GM15510 (cell line): ENCODE data around the gene DSCAM.

Experiments used
- POLR2A ChIP-seq: IDR thresholded peaks from 3 replicates; pipeline ENCODE4 v1.6.1; 2011; ENCODE audit warnings: borderline replicate concordance; ENCODE audit not compliant: insufficient read length; ENCODE audit errors: extremely low read depth

DSCAM gene

GRCh38 chr21:40640266-40640789 lies 206.6 kb downstream of the DSCAM start:
- TF ChIP-seq POLR2A: no peak

DNA sequence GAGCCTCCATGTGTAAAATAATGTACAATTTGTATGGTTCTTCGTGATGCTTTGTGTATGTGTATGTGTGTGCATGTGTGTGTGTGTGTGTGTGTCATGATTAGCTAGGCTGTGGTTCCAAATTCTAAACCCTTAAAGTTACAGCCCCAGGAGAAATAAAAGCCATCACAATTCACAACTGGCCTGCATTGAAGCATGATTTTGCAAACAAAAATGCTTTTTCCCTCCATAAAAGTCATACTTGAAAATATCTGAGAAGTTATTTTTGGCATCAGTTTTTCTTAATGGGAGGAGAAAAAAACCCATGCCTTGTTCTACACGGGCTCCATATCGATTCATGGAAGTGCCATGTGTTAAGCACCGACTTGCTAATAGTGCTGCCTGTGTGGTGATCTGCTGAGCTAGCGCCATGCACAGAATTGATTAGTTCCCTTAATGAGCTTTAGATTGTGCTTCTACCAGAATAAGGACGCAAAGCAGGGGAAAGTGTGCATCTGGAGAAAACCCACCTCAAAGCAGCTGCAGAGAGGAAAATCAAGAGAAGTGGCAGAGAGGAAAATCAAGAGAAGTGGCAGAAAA lies 207.3 kb downstream of the DSCAM start:
- TF ChIP-seq POLR2A: no peak

DNA sequence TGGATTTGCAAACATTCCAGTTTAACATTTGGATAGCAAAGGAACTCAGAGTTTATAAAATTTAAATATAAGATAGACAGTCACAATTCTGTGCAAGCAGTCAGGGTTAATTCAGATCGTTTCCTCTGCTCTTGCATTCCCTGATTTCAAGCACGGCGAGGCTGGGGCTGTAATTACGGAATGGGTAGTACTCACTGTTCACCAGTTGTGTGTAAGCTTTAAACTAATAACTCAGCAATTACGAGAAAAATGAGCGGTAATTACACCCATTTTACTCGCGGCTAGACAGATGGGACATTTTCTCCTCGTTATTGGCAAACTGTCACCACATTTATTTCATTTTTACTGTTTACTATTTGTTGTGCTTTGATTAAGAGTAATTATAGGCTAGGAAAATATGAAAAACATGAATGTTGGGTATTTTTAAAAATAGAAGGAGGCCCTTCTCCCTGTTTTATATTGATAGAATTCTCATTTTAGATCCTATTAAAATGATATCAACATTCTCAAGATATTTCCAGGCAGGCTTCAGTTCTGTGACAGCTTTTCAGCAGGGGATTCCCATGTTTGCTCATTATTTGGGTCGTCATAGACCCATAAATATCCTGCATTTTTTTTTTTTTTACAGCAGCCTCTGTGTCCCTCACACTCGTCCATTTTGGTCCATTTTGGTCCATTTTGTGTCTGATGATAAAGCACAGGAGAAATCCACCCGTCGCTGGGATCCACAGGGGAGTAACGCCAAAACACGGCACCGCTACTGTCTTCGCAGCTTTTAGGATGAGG lies 208.3 kb downstream of the DSCAM start:
- no peak for TF ChIP-seq POLR2A

- TF ChIP-seq POLR2A: no peak
These were observed 210.9 kb downstream of the DSCAM start for GRCh38 chr21:40636026-40636425.

DNA sequence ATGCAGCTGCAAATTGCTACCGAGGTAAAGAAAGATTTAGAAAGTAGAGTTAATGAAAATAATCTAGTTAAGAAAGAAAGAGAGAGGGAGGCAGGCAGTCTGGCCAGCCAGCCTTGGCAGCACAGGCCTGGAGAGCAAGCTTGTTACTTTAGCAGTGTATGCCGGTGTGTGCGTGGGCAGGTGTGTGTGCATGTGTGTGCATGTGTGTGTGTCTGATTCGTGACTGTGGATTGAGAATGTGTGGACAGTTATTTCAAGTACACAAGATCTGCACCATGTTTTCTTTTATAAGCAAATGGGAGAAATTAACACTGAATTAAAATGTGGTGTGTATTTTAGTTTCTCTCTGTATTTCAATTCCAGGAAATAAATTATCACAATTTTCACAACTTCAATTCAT lies 211.6 kb downstream of the DSCAM start:
- no peak for TF ChIP-seq POLR2A

DNA sequence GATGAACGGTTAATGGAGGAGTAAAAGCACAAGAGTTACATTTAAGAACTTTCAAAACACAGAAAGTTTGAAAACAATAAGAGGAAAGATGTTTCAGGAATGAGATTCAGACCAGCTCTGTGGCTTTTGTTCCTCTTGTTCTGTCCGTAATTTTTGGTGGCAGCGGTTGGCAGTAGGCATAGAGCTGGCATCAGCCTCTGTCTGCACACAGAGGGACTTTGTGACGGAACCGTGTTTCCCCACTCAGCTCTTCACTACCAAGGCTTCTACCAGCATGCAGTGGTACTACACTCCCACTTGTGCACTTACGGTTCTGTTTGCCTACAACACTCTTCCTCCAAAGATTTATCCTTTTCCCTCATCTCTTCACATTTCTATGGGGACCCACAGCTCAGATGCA lies 212.8 kb downstream of the DSCAM start:
- no peak for TF ChIP-seq POLR2A

DNA sequence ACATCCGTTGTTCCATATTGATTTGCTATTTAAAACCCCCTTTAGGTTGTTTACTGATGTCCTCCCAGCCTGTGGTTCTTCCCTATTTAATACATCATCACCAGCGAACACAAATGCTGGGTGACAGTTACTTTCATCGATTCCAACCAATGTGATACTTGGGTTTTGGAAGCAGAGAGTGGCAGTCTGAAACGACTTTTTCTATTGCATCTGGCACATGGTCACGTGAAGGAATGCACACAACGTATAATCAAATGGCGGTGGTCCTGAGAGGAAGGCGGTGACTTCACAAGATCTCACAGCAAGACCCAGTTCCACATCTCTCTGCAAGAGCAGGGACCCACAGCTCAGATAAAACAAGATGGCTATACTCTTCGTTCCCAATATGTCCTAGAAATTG lies 213.9 kb downstream of the DSCAM start:
- no peak for TF ChIP-seq POLR2A

DNA sequence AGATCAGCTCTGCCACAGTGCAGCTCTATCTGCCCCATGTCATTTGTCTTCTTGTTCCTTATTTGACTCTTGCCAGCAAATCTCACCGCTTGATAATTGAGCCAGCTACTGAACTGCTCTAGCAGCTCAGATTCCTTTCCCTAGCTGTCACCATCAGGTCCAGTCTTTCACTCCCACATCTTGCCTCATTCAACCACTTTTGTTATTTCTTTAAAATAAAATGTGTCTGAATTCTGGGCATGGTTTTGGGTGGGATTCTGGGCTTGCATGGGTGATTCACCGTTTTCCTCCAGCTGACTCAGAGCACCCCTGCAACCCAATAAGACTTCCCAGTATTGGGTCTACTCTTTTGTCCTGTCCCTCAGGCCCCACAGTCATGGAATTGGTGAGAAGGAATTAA lies 215.7 kb downstream of the DSCAM start:
- no peak for TF ChIP-seq POLR2A

- no peak for TF ChIP-seq POLR2A
These were observed 221.0 kb downstream of the DSCAM start for GRCh38 chr21:40625991-40626390.

DNA sequence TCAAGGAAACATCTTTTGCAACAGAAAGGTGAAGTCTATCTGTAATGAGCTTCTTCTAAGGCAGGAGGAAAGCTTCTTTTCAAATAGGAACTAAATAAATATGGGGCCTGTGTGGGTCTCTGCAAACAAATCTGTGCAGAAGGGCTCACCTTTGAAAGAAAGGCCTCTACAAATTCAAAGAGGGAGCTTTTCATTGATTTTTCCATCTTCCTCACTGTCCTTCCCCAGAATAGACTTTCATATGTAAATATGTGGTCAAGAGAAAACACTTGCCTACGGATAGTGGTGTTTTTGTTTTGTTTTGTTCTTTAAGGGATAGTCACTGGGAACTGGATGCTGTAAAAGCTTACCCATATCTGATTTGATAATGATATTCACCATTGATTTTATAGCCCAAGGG lies 223.4 kb downstream of the DSCAM start:
- TF ChIP-seq POLR2A: no peak

DNA sequence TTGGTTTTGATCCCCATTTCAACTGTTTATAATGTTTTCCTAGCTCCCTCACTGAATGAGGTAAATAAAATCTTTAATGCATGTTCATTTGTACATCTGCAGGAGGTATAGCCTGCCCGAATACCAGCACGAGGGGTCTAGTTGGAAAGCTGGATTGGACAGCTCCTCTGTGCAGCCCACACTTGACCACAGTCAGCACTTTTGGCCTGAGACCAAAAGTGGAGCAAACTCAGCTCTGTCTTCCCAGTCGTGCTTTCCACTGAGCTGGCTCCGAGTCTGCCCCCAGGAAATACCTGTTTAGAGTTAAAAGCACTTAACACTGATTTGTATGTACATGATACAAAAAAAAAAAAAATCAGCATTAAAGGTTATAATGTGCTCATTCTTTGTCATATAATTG lies 224.4 kb downstream of the DSCAM start:
- no peak for TF ChIP-seq POLR2A

- TF ChIP-seq POLR2A: no peak
These were observed 226.4 kb downstream of the DSCAM start for GRCh38 chr21:40620386-40621145.

GRCh38 chr21:40618191-40618973 lies 228.6 kb downstream of the DSCAM start:
- TF ChIP-seq POLR2A: no peak

DNA sequence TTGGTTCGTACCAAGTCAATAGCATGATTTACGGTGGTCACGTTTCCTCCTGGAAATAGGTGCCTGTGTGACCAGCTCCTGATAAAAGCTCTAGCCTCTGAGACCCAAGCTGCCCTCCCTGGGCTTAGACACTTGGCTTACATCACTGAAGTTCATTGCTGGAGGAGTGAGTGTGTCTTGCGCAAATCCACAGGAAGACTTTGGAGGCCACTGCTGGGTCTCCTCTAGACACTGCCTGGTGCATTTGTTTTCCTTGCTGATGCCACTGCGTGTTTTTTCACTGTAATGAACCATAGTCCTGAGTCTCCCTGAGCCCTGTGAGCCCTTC lies 230.6 kb downstream of the DSCAM start:
- no peak for TF ChIP-seq POLR2A

DNA sequence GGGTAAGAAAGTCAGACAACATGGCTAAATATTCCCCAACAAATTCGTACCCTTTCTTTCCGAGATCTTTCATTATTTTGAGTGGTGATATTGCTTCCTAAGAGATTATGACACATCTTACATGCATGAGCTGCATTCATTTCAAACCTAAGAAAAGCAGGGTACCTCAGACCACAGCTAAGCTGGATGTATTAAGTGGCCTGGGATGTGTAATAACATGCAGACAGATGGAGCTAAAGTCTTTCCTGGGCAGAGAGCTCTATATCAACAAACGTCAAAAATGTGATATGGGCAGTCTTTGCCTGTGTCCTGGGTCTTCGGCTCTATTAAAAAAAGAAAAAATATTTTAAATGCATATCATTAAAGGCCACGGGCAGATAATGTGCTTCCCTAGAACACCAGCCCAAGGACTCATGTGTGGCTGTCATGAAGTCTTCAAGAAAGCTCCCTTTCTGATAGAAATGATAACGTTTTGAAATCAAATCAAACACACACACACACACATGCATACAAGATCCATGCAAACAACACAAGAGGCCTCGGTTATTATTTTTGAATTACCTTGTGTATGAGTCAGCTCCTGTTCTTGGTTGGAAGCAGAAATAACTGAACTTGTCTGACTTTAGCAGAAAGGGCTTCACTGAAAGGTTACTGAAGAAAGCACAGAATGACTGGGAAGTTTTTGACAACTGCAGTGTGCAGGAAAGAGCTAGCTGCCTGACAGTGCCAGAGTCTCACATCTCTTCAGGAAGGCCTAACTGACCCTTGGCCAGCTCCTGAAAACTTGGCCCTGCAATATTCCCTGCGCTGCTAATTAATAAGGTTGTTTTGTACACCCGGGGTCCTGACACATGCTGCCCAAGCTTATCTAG lies 231.2 kb downstream of the DSCAM start:
- no peak for TF ChIP-seq POLR2A

DNA sequence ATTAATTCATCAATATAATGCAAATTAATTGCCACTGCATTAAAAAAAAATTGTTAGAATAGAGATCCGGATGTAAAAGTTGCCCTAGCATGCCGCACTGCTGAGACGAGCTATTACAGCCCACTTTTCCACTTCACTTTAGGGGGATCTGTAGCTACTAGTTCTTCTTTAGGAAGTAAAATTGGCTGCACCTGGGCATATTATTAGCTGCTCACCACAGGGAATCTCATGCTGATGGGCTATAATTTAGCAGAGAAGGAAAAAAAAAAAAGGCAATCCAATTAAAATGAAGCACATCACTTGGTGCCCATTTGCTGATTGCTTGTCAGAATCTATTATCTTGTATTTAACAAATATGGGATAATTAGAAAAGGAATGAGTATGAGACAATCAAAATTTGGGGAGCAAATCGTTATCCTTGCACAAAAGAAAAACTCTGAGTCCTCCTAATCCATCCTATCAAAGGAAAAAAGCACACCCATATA lies 233.4 kb downstream of the DSCAM start:
- TF ChIP-seq POLR2A: no peak
